H4 (cell line): ENCODE measurements around the gene KRT24. TPM values are rescaled to one million over a fixed set of nuclear protein-coding genes. Genes with fewer than 3 reads are reported as not detected.
"Not testable (repeated sequence)": the region's sequence is repeated elsewhere in the genome, so short reads cannot be mapped to it uniquely, and the experiment has no call there.

ENCODE experiments used
- DNase-seq: peaks from one replicate; pipeline ENCODE4 v3.0.0-alpha.2; 2015; ENCODE audit warnings: low spot score
- total RNA-seq: library from RNA; depleted of rRNA; stranded (reverse); fragments of >200 nt; shearing (Covaris generic); gene quantifications from 2 replicates; pipeline ENCODE4 v1.2.3, GENCODE V29; 2014; rRNA removed

Gene KRT24
- total RNA-seq, result not detected in 2 replicates

GRCh38 chr17:40703652-40704051 is at the start of gene KRT24:
Gene KRT24, minus strand, starts transcription at chr17:40703752. Its CDS starts 59 bp downstream, at chr17:40703693.
- DNase-seq, result no peak

GRCh38 chr17:40751065-40751464 is 47.5 kb upstream of the KRT24 start:
- no peak for DNase-seq

- no peak for DNase-seq
These were observed 46.8 kb upstream of the KRT24 start for GRCh38 chr17:40750391-40750790.

GRCh38 chr17:40748666-40749065 is 45.1 kb upstream of the KRT24 start:
- not testable (repeated sequence) for DNase-seq

- DNase-seq, result no peak
These were observed 35.0 kb upstream of the KRT24 start for GRCh38 chr17:40738553-40738952.

GRCh38 chr17:40735016-40735415 is 31.5 kb upstream of the KRT24 start:
- no peak for DNase-seq

GRCh38 chr17:40734018-40734417 is 30.5 kb upstream of the KRT24 start:
- DNase-seq, result no peak

- DNase-seq, result no peak
These were observed 27.4 kb upstream of the KRT24 start for GRCh38 chr17:40730970-40731369.

GRCh38 chr17:40727447-40728231 is 24.1 kb upstream of the KRT24 start:
- DNase-seq, result peak; percentile 80

GRCh38 chr17:40726919-40727318 is 23.4 kb upstream of the KRT24 start:
- DNase-seq, result peak; percentile 15

GRCh38 chr17:40724656-40725055 is 21.1 kb upstream of the KRT24 start:
- no peak for DNase-seq

- DNase-seq, result no peak
These were observed 18.7 kb upstream of the KRT24 start for GRCh38 chr17:40722241-40722640.

GRCh38 chr17:40720899-40721298 is 17.3 kb upstream of the KRT24 start:
- DNase-seq, result no peak

GRCh38 chr17:40718930-40719329 is 15.4 kb upstream of the KRT24 start:
- DNase-seq, result no peak

GRCh38 chr17:40717776-40718175 is 14.2 kb upstream of the KRT24 start:
- no peak for DNase-seq

GRCh38 chr17:40714473-40714872 is 10.9 kb upstream of the KRT24 start:
- no peak for DNase-seq

- peak; percentile 16 for DNase-seq
These were observed 4.2 kb upstream of the KRT24 start for GRCh38 chr17:40707745-40708144.

- DNase-seq, result no peak
These were observed 2.0 kb upstream of the KRT24 start for GRCh38 chr17:40705584-40705983.

GRCh38 chr17:40702271-40702670 is 1.3 kb downstream of the KRT24 start:
- DNase-seq, result no peak

- DNase-seq, result no peak
These were observed 3.7 kb downstream of the KRT24 start for GRCh38 chr17:40699853-40700252.

GRCh38 chr17:40699371-40699770 is 4.2 kb downstream of the KRT24 start:
- no peak for DNase-seq

GRCh38 chr17:40697297-40697696 is 6.3 kb downstream of the KRT24 start:
- DNase-seq, result no peak

- DNase-seq, result peak; percentile 48
These were observed 6.9 kb downstream of the KRT24 start for GRCh38 chr17:40696651-40697072.
